Pancreas (tissue), 10 donors: ENCODE measurements around the gene SNCAIP. TPM values are rescaled to one million over a fixed set of nuclear protein-coding genes. Genes with fewer than 3 reads are reported as not detected.

ENCODE experiments used
- ATAC-seq, 4 donors: fragments of 200-7000 bp; cut with Tn5 transposase; one replicate each; pipeline versions ENCODE4 v1.8.0 to v1.9.1; 2020; ENCODE audit warnings: mild to moderate bottlenecking in 4 of 4, moderate library complexity in 4 of 4
- DNase-seq, 6 donors: peaks; one replicate each; pipeline ENCODE4 v3.0.0-alpha.2; 2020
- FAIRE-seq: peaks from 2 replicates; lab custom pipeline; 2012; peaks lifted over from hg19 to GRCh38; lab: Jason Lieb, UNC
- H3K27ac ChIP-seq, 4 donors: fragments of 200-600 bp; sonication (generic); 1 replicate in 3 of 4; 2 replicates in 1 of 4; pipeline versions ENCODE4 v1.5.0 to v1.8.0; 2020
- H3K27me3 ChIP-seq, 4 donors: fragments of 200-600 bp; one replicate each; pipeline ENCODE4 v1.8.0; 2021
- H3K36me3 ChIP-seq, 3 donors: fragments of 200-600 bp; sonication (generic) in 1 of 3; one replicate each; pipeline versions ENCODE4 v1.5.0 to v1.8.0; 2020 to 2021
- H3K4me1 ChIP-seq, 3 donors: fragments of 200-600 bp; one replicate each; pipeline ENCODE4 v1.8.0; 2021
- H3K4me3 ChIP-seq, 4 donors: fragments of 200-600 bp; sonication (generic) in 2 of 4; one replicate each; pipeline versions ENCODE4 v1.5.0 to v1.8.0; 2020 to 2021
- H3K9me3 ChIP-seq, 4 donors: fragments of 200-600 bp; one replicate each; pipeline ENCODE4 v1.8.0; 2021
- CTCF ChIP-seq, 4 donors: fragments of 200-600 bp; sonication (generic) in 3 of 4; IDR thresholded peaks; one replicate each; pipeline versions ENCODE4 v1.5.0 to v1.8.0; 2021; ENCODE audit warnings: antibody characterized with exemption in 4 of 4
- WGBS, 2 donors: extraction: QIAGEN DNeasy Blood & Tissue Kit; methylation state at CpG; one replicate each; pipeline ENCODE4 v1.1.7; 2013; 5-methylcytosine and 5-hydroxymethylcytosine counted together
- intact Hi-C, 3 donors: fragments of 100-400 bp; cut with DNase I; formaldehyde crosslinking; loops; one replicate each; pipeline versions ENCODE4 v1.11.1 to v1.14.2; 2022
- polyA plus RNA-seq, 2 donors: library from polyadenylated mRNA; stranded (reverse); fragments of 200-250 nt; gene quantifications; one replicate each; pipeline ENCODE4 v1.2.3, GENCODE V29; 2013
- total RNA-seq, 6 donors: library from RNA; stranded (reverse); fragmentation: NEBNext Ultra II Directional in 4 of 6; extraction: Animal tissue kit (Norgen Biotek cat#: 25700) in 4 of 6; gene quantifications; one replicate each; pipeline versions ENCODE4 v1.2.1 to v1.2.4, GENCODE V29; 2021 to 2023
- donor health status: healthy with polysubstance abuse.
- donor health status: DM: no; HTN: no; CAD: no; lungs with moderate emphysema.
- donor health status: DM: no; HTN: no; CAD: no.
- donor health status: control.
- donor health status: control.
- donor health status: Bipolar disorder and iron deficiency.
- donor health status: DM: yes; HTN: yes; CAD: no.
- donor health status: DM: no; HTN: no; CAD: no.
- donor health status: DM: no; HTN: no; CAD: no.
- donor health status: DM: yes; HTN: yes; CAD: no.

Gene SNCAIP
- total and polyA plus RNA-seq, 8 donors: 0.03 to 1.1 (median 0.28) TPM; not detected in 1

GRCh38 chr5:122304471-122305215, 7.4 kb upstream of the SNCAIP start:
- no peak for TF ChIP-seq CTCF (IDR thresholded peaks at IDR 0.05)
- H3K4me3 ChIP-seq: no peak overlapping the region
- no peaks in the 10 kb centered on the region for H3K9me3 ChIP-seq
- H3K27me3 ChIP-seq: peaks cover 0 to 8% (median 0%) of the 10 kb centered on the region in 4 donors
- FAIRE-seq (no peak), ATAC-seq (no peak), DNase-seq (no peak)
- H3K27ac ChIP-seq: no peak overlapping the region
- WGBS, 2 donors: 57 to 76% methylated on average over 2 of the region's 2 CpGs
- H3K36me3 ChIP-seq: no peaks in the 10 kb centered on the region
- intact Hi-C loops: no loop called here
- H3K4me1 ChIP-seq: no peaks in the 10 kb centered on the region

- FAIRE-seq (no peak), DNase-seq (no peak), ATAC-seq (no peak)
- H3K4me3 ChIP-seq: no peak overlapping the region
- intact Hi-C loops: no loop called here
- TF ChIP-seq CTCF (IDR thresholded peaks at IDR 0.05): no peak
- peaks cover 0 to 8% (median 0%) of the 10 kb centered on the region in 4 donors for H3K27me3 ChIP-seq
- H3K4me1 ChIP-seq: no peaks in the 10 kb centered on the region
- no peaks in the 10 kb centered on the region for H3K36me3 ChIP-seq
- WGBS, 2 donors: 12 to 18% methylated on average over 2 of the region's 2 CpGs
- no peak overlapping the region for H3K27ac ChIP-seq
- H3K9me3 ChIP-seq: no peaks in the 10 kb centered on the region
These were observed 5.6 kb upstream of the SNCAIP start for GRCh38 chr5:122306461-122306860.

- peaks cover 0 to 25% (median 6%) of the 10 kb centered on the region in 4 donors for H3K27me3 ChIP-seq
- DNase-seq (no peak), FAIRE-seq (no peak), ATAC-seq (no peak)
- 54 to 61% methylated on average over 7 of the region's 7 CpGs for WGBS, 2 donors
- no peak for TF ChIP-seq CTCF (IDR thresholded peaks at IDR 0.05)
- no peaks in the 10 kb centered on the region for H3K9me3 ChIP-seq
- peaks cover 0 to 7% (median 0%) of the 10 kb centered on the region in 3 donors for H3K4me1 ChIP-seq
- H3K36me3 ChIP-seq: no peaks in the 10 kb centered on the region
- intact Hi-C loops: no loop called here
- H3K27ac ChIP-seq: no peak overlapping the region
- H3K4me3 ChIP-seq: no peak overlapping the region
These were observed 1.1 kb upstream of the SNCAIP start for GRCh38 chr5:122310889-122311288.

- WGBS, 2 donors: 5 to 7% methylated on average over 20 to 33 of the region's 33 CpGs
- H3K4me3 ChIP-seq: peak overlapping the region in 2 of 4 donors; percentile 46 to 59
- H3K4me1 ChIP-seq: peaks cover 0 to 7% (median 0%) of the 10 kb centered on the region in 3 donors
- H3K27ac ChIP-seq: no peak overlapping the region
- ATAC-seq (no peak), FAIRE-seq (no peak), DNase-seq (peak in 1 of 6 donors; percentile 38)
- H3K9me3 ChIP-seq: no peaks in the 10 kb centered on the region
- H3K36me3 ChIP-seq: no peaks in the 10 kb centered on the region
- TF ChIP-seq CTCF (IDR thresholded peaks at IDR 0.05): no peak
- intact Hi-C loops: no loop called here
- H3K27me3 ChIP-seq: peaks cover 0 to 25% (median 6%) of the 10 kb centered on the region in 4 donors
These were observed 508 bp upstream of the SNCAIP start for GRCh38 chr5:122311497-122311960.
